Lung microvascular endothelial cell (primary cell): Measurements from ENCODE around the gene ZFP92. TPM values are rescaled to one million over a fixed set of nuclear protein-coding genes. Genes with fewer than 3 reads are reported as not detected.

Source experiments
- DNase-seq, 2 donors: peaks; one replicate each; pipeline versions ENCODE4 v3.0.0 to v3.0.0-alpha.2; 2010; ENCODE audit warnings: low read depth in 2 of 2
- total RNA-seq: library from RNA; depleted of rRNA; stranded (reverse); fragments of >200 nt; gene quantifications from 2 replicates; pipeline ENCODE4 v1.2.1, GENCODE V29; 2014

ZFP92 gene
- total RNA-seq, 1 donor from 2014 or later: 0.20 TPM

- peak in 1 of 2 donors; percentile 55 for DNase-seq
Observed at GRCh38 chrX:153438532-153438931, 27.3 kb downstream of the ZFP92 start.

- no peak for DNase-seq
Observed at GRCh38 chrX:153439977-153440376, 28.7 kb downstream of the ZFP92 start.

- DNase-seq: no peak
Observed at GRCh38 chrX:153440556-153441135, 29.4 kb downstream of the ZFP92 start.

- no peak for DNase-seq
Observed at GRCh38 chrX:153441296-153441695, 30.0 kb downstream of the ZFP92 start.

- no peak for DNase-seq
Observed at GRCh38 chrX:153441981-153442380, 30.7 kb downstream of the ZFP92 start.

GRCh38 chrX:153442463-153442862 lies 31.2 kb downstream of the ZFP92 start:
- no peak for DNase-seq

GRCh38 chrX:153443476-153444332 lies 32.4 kb downstream of the ZFP92 start:
- DNase-seq: no peak

- DNase-seq: no peak
Observed at GRCh38 chrX:153444333-153445011, 33.2 kb downstream of the ZFP92 start.

- DNase-seq: no peak
Observed at GRCh38 chrX:153445106-153445855, 34.0 kb downstream of the ZFP92 start.

GRCh38 chrX:153445856-153446635 lies 34.8 kb downstream of the ZFP92 start, which contains the start of gene TREX2:
TREX2 (minus strand) TSS chrX:153446056; CDS start chrX:153445430, 626 bp downstream.
- DNase-seq: no peak

GRCh38 chrX:153446636-153446936 lies 35.3 kb downstream of the ZFP92 start:
- no peak for DNase-seq

- no peak for DNase-seq
Observed at GRCh38 chrX:153446950-153447580, 35.8 kb downstream of the ZFP92 start.

GRCh38 chrX:153447581-153447960 lies 36.3 kb downstream of the ZFP92 start:
- DNase-seq: no peak

- DNase-seq: no peak
Observed at GRCh38 chrX:153448556-153449367, 37.5 kb downstream of the ZFP92 start.

GRCh38 chrX:153449368-153450113 lies 38.3 kb downstream of the ZFP92 start:
- DNase-seq: no peak

- no peak for DNase-seq
Observed at GRCh38 chrX:153450114-153450948, 39.1 kb downstream of the ZFP92 start.

- no peak for DNase-seq
Observed at GRCh38 chrX:153450949-153451277, 39.6 kb downstream of the ZFP92 start.

GRCh38 chrX:153454901-153455550 lies 43.8 kb downstream of the ZFP92 start:
- DNase-seq: no peak
